Adrenal gland (tissue), 12 donors: ENCODE results near the gene DMPK. TPM values are rescaled to one million over a fixed set of nuclear protein-coding genes. Genes with fewer than 3 reads are reported as not detected.
A peak's percentile ranks its signal among the peaks of the same experiment; 100 is the strongest.
"Not testable (repeated sequence)": the region's sequence is repeated elsewhere in the genome, so short reads cannot be mapped to it uniquely, and the experiment has no call there.

ENCODE experiments used
- DNase-seq, 7 donors: peaks; one replicate each; pipeline ENCODE4 v3.0.0-alpha.2; 2019 to 2020
- H3K27ac ChIP-seq, 5 donors: fragments of 200-600 bp; sonication (generic) in 4 of 5; 1 replicate in 3 of 5; 2 replicates in 2 of 5; pipeline versions ENCODE4 v1.5.1 to v1.8.0; 2016 to 2020; ENCODE audit warnings: mild to moderate bottlenecking in 1 of 5
- H3K27me3 ChIP-seq: fragments of 200-600 bp; 2 replicates; pipeline ENCODE4 v1.8.0; 2021
- H3K36me3 ChIP-seq, 2 donors: fragments of 200-600 bp; replicated peaks in 1 of 2; 1 replicate in 1 of 2; 2 replicates in 1 of 2; pipeline versions ENCODE4 v1.5.1 to v1.8.0; 2018 to 2022
- H3K4me1 ChIP-seq, 2 donors: fragments of 200-600 bp; replicated peaks in 1 of 2; 1 replicate in 1 of 2; 2 replicates in 1 of 2; pipeline versions ENCODE4 v1.5.1 to v1.8.0; 2018 to 2021
- H3K4me3 ChIP-seq, 4 donors: fragments of 200-600 bp; sonication (generic) in 3 of 4; one replicate each; pipeline ENCODE4 v1.5.1; 2016 to 2018
- H3K9me3 ChIP-seq, 3 donors: fragments of 200-600 bp; sonication (generic) in 1 of 3; replicated peaks in 1 of 3; 1 replicate in 2 of 3; 2 replicates in 1 of 3; pipeline versions ENCODE4 v1.5.1 to v1.8.0; 2016 to 2021
- POLR2A ChIP-seq, 2 donors: fragments of 450-650 bp; IDR thresholded peaks; one replicate each; pipeline ENCODE4 v1.6.1; 2017; ENCODE audit warnings: antibody characterized with exemption in 2 of 2, mild to moderate bottlenecking in 2 of 2, moderate library complexity in 1 of 2
- WGBS, 4 donors: extraction: QIAGEN DNeasy Blood & Tissue Kit in 2 of 4; methylation state at CpG; one replicate each; pipeline versions ENCODE4 v1.1.5 to v1.1.7; 2013 to 2017; 5-methylcytosine and 5-hydroxymethylcytosine counted together
- intact Hi-C, 2 donors: fragments of 100-400 bp; cut with DNase I; formaldehyde crosslinking; loops; one replicate each; pipeline versions ENCODE4 v1.14.1 to v1.15.0; 2022 to 2023
- polyA plus RNA-seq, 3 donors: library from polyadenylated mRNA; stranded (reverse); fragments of 200-250 nt in 2 of 3; fragments of 350-450 nt in 1 of 3; fragmentation: Illumina TruSeq in 1 of 3; extraction: RNeasy Lipid Tissue Mini Kit (QIAGEN cat#74804) in 1 of 3; gene quantifications; one replicate each; pipeline ENCODE4 v1.2.3, GENCODE V29; 2013 to 2014
- total RNA-seq, 9 donors: library from RNA; depleted of rRNA in 4 of 9; stranded (reverse); fragments of >200 nt in 4 of 9; fragments of 120-200 nt in 1 of 9; fragmentation: NEBNext Ultra II Directional in 1 of 9; extraction: Animal tissue kit (Norgen Biotek cat#: 25700) in 1 of 9; gene quantifications; one replicate each; pipeline versions ENCODE4 v1.1.0 to v1.2.4, GENCODE V29; 2013 to 2023
- TF ChIP-seq, protein P1 (sequence below), 6 experiments: fragments of 450-650 bp in 4 of 6; fragments of 200-600 bp in 2 of 6; sonication (generic) in 1 of 6; IDR thresholded peaks; 1 replicate in 5 of 6; 2 replicates in 1 of 6; pipeline versions ENCODE4 v1.5.1 to v1.8.0; 2016 to 2021; ENCODE audit warnings: antibody characterized with exemption in 6 of 6, mild to moderate bottlenecking in 2 of 6, moderate library complexity in 1 of 6
- donor health status: healthy with polysubstance abuse.
- donor health status: Bipolar disorder and iron deficiency.
- donor health status: DM: yes; HTN: yes; CAD: no.
- donor health status: DM: no; HTN: no; CAD: no.
- donor health status: DM: no; HTN: no; CAD: no.
- donor health status: DM: yes; HTN: yes; CAD: no.

DMPK gene
- total and polyA plus RNA-seq, 12 donors, result 76.8 to 748 (median 129) TPM

DNA sequence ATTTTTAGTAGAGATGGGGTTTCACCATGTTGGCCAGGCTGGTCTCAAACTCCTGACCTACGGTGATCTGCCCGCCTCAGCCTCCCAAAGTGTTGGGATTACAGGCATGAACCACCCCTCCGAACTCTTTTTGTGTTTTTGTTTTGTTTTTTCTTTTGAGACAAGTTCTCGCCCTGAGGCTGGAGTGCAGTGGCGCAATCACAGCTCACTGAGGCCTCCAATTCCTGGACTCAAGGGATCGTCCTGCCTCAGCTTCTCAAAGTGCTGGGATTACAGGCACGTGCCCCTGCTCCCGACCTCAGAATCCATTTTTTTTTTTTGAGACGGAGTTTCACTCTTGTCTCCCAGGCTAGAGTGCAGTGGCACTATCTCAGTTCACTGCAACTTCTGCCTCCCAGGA is 24.6 kb downstream of the DMPK start:
- TF ChIP-seq, protein P1, sequence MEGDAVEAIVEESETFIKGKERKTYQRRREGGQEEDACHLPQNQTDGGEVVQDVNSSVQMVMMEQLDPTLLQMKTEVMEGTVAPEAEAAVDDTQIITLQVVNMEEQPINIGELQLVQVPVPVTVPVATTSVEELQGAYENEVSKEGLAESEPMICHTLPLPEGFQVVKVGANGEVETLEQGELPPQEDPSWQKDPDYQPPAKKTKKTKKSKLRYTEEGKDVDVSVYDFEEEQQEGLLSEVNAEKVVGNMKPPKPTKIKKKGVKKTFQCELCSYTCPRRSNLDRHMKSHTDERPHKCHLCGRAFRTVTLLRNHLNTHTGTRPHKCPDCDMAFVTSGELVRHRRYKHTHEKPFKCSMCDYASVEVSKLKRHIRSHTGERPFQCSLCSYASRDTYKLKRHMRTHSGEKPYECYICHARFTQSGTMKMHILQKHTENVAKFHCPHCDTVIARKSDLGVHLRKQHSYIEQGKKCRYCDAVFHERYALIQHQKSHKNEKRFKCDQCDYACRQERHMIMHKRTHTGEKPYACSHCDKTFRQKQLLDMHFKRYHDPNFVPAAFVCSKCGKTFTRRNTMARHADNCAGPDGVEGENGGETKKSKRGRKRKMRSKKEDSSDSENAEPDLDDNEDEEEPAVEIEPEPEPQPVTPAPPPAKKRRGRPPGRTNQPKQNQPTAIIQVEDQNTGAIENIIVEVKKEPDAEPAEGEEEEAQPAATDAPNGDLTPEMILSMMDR (IDR thresholded peaks at IDR 0.05), result no peak
- TF ChIP-seq POLR2A (IDR thresholded peaks at IDR 0.05), result no peak
- intact Hi-C loops, result no loop called here
- Histone ChIP-seq H3K27ac (no peak overlapping the region), H3K36me3 (no peaks in the 10 kb centered on the region), H3K4me3 (no peak overlapping the region), H3K27me3 (no peaks in the 10 kb centered on the region), H3K9me3 (no peaks in the 10 kb centered on the region), H3K4me1 (no peaks in the 10 kb centered on the region)
- 79 to 88% (median 83%) methylated on average over 9 of the region's 9 CpGs for WGBS, 4 donors
- DNase-seq, result no peak

DNA sequence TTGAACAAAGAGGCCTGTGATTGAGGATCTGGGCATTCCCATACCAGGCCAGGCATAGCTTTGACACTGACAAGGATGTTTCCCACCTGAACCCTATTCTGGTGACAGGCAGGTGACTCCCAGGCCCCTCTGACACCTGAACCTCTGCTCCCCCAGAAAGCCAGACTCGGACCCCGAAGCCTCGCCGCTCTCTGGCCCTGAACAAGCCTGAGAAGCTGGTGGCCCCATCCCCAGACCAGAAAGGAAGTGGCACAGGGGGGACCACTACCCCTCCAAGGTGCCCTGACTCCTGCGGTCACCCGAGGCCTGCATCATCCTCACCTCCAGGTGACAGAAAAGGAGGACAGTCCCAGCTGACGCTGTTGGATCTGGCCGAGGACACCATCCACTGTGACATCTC is 28.0 kb downstream of the DMPK start:
- intact Hi-C loops, result no loop called here
- Histone ChIP-seq H3K27ac (no peak overlapping the region), H3K27me3 (no peaks in the 10 kb centered on the region), H3K9me3 (no peaks in the 10 kb centered on the region), H3K4me3 (no peak overlapping the region), H3K4me1 (no peaks in the 10 kb centered on the region), H3K36me3 (no peaks in the 10 kb centered on the region)
- WGBS, 4 donors, result 83 to 100% (median 95%) methylated on average over 4 to 8 of the region's 8 CpGs
- DNase-seq, result no peak
- TF ChIP-seq, protein P1 (IDR thresholded peaks at IDR 0.05), result no peak
- no peak for TF ChIP-seq POLR2A (IDR thresholded peaks at IDR 0.05)

DNA sequence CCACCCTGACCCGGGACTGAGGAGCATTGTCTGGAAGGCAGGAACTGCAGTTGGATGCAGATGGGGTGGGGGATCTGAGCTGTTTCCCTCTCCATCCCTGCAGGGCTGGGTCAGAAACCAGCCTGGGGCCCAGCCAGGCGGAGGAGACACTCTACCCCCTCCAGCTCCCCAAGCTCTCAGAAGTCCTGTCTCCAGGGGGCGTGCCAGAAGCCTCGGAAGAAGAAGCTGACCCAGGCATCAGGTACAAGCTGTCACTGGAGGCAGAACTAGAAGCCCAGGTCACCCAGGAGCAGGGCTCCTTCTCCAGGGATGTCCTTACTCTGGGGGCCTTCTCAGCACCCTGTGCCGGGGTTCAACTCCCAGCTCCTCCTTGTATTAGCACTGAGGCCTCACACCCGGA is 28.7 kb downstream of the DMPK start:
- intact Hi-C loops, result no loop called here
- TF ChIP-seq, protein P1 (IDR thresholded peaks at IDR 0.05), result no peak
- TF ChIP-seq POLR2A (IDR thresholded peaks at IDR 0.05), result no peak
- DNase-seq, result no peak
- Histone ChIP-seq H3K27ac (no peak overlapping the region), H3K9me3 (no peaks in the 10 kb centered on the region), H3K27me3 (no peaks in the 10 kb centered on the region), H3K4me1 (no peaks in the 10 kb centered on the region), H3K36me3 (no peaks in the 10 kb centered on the region), H3K4me3 (no peak overlapping the region)
- WGBS, 4 donors, result 71 to 81% (median 79%) methylated on average over 6 of the region's 6 CpGs

DNA sequence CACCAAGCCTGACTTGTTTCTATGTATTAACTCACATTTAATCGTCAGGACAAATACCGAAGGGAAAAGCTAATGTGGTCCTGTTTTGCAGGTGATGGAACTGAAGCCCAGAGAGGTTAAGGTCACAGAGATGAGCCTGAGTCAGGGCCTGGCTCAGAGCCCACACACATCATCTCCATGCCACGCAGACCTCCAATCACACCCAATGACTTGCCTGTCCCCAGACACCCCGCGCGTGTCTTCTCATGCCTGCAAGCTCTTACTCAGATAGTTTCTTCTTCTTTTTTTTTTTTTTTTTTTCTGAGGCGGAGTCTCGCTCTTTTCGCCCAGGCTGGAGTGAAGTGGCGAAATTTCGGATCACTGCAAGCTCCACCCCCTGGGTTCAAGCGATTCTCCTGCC is 29.7 kb downstream of the DMPK start:
- TF ChIP-seq, protein P1 (IDR thresholded peaks at IDR 0.05), result no peak
- TF ChIP-seq POLR2A (IDR thresholded peaks at IDR 0.05), result no peak
- peak in 5 of 7 donors; percentile 58 to 75 (median 65) for DNase-seq
- Histone ChIP-seq H3K27me3 (no peaks in the 10 kb centered on the region), H3K27ac (no peak overlapping the region), H3K9me3 (no peaks in the 10 kb centered on the region), H3K36me3 (no peaks in the 10 kb centered on the region), H3K4me1 (no peaks in the 10 kb centered on the region), H3K4me3 (no peak overlapping the region)
- 65 to 76% (median 67%) methylated on average over 12 of the region's 12 CpGs for WGBS, 4 donors
- intact Hi-C loops, result no loop called here

DNA sequence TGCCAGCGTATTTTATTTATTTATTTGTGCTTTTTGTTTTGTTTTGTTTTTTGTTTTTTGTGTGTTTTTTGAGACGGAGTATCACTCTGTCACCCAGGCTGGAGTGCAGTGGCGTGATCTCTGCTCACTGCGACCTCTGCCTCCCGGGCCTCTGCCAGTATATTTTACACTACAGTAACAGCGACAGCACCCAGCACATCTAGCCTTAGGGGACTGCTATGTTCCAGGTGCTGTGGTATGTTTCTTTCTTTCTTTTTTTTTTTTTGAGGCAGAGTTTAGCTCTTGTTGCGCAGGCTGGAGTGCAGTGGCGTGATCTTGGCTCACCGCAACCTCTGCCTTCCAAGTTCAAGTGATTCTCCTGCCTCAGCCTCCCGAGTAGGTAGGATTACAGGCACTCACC is 30.8 kb downstream of the DMPK start:
- WGBS, 4 donors, result 87 to 93% (median 89%) methylated on average over 10 of the region's 10 CpGs
- DNase-seq, intact Hi-C loops, H3K4me3 ChIP-seq, H3K27ac ChIP-seq, H3K27me3 ChIP-seq, H3K9me3 ChIP-seq, H3K4me1 ChIP-seq, H3K36me3 ChIP-seq: not testable (repeated sequence)
